ENCODE results near the gene MTHFD1L. TPM values are rescaled to one million over a fixed set of nuclear protein-coding genes. Genes with fewer than 3 reads are reported as not detected.

Gene MTHFD1L
- total RNA-seq, 5 donors from 2014 or later (not counting 1 experiment from before 2014, with no cell fraction given): 9.3 to 34.2 (median 26.7) TPM

- Histone ChIP-seq H3K27ac (ENCODE audit: low read length) (no peak overlapping the region), H3K4me1 (ENCODE audit: control insufficient read depth in 1 of 2, extremely low read depth in 1 of 2, insufficient read depth in 2 of 2, low read length in 2 of 2) (no peaks in the 10 kb centered on the region), H3K4me3 (ENCODE audit: control insufficient read depth in 1 of 2, extremely low read depth in 1 of 2, low read length in 1 of 2) (no peak overlapping the region), H3K36me3 (ENCODE audit: control insufficient read depth in 2 of 2, extremely low read depth in 1 of 2, insufficient read depth in 1 of 2, low read length in 1 of 2) (no peaks in the 10 kb centered on the region), H3K27me3 (replicated peaks in 1 of 2; ENCODE audit: control insufficient read depth in 2 of 2, extremely low read depth in 1 of 2, insufficient read depth in 2 of 2, low read length in 1 of 2) (no peaks in the 10 kb centered on the region), H3K9me3 (no peaks in the 10 kb centered on the region)
- ATAC-seq (replicated peaks in 1 of 4): no peak
- WGBS (ENCODE audit: insufficient coverage): no CpG with 5 or more reads among the region's 1 CpG
- no peak overlapping the region for H3K27ac Mint-ChIP-seq
- H3K4me1 Mint-ChIP-seq: no peaks in the 10 kb centered on the region
- H3K9me3 Mint-ChIP-seq: peaks cover 0 to 8% (median 0%) of the 10 kb centered on the region in 3 donors
- H3K36me3 Mint-ChIP-seq: peaks cover 37% of the 10 kb centered on the region
- H3K27me3 Mint-ChIP-seq: no peaks in the 10 kb centered on the region
- CTCF ChIA-PET: no interaction called here
- no peak for DNase-seq
- H3K4me3 Mint-ChIP-seq: no peak overlapping the region
- POLR2A ChIA-PET: no interaction called here
Measured at GRCh38 chr6:151073701-151074100, 208.2 kb downstream of the MTHFD1L start.

- no peaks in the 10 kb centered on the region for H3K4me1 ChIP-seq (ENCODE audit: control insufficient read depth in 1 of 2, extremely low read depth in 1 of 2, insufficient read depth in 2 of 2, low read length in 2 of 2)
- POLR2A ChIA-PET: no interaction called here
- no peak overlapping the region for H3K4me3 ChIP-seq (ENCODE audit: control insufficient read depth in 1 of 2, extremely low read depth in 1 of 2, low read length in 1 of 2)
- H3K27ac ChIP-seq (ENCODE audit: low read length): no peak overlapping the region
- Mint-ChIP-seq H3K4me1 (no peaks in the 10 kb centered on the region), H3K9me3 (peaks cover 0 to 8% (median 0%) of the 10 kb centered on the region in 3 donors), H3K27me3 (no peaks in the 10 kb centered on the region), H3K4me3 (no peak overlapping the region), H3K36me3 (peaks cover 34% of the 10 kb centered on the region), H3K27ac (no peak overlapping the region)
- no peaks in the 10 kb centered on the region for H3K9me3 ChIP-seq
- no peak for DNase-seq
- H3K36me3 ChIP-seq (ENCODE audit: control insufficient read depth in 2 of 2, extremely low read depth in 1 of 2, insufficient read depth in 1 of 2, low read length in 1 of 2): no peaks in the 10 kb centered on the region
- no peak for ATAC-seq (replicated peaks in 1 of 4)
- no peaks in the 10 kb centered on the region for H3K27me3 ChIP-seq (replicated peaks in 1 of 2; ENCODE audit: control insufficient read depth in 2 of 2, extremely low read depth in 1 of 2, insufficient read depth in 2 of 2, low read length in 1 of 2)
- CTCF ChIA-PET: no interaction called here
- no CpG with 5 or more reads among the region's 3 CpGs for WGBS (ENCODE audit: insufficient coverage)
Measured at GRCh38 chr6:151075005-151075404, 209.5 kb downstream of the MTHFD1L start.

- DNase-seq (no peak), ATAC-seq (replicated peaks in 1 of 4) (no peak)
- H3K4me1 Mint-ChIP-seq: no peaks in the 10 kb centered on the region
- peaks cover 0 to 8% (median 0%) of the 10 kb centered on the region in 3 donors for H3K9me3 Mint-ChIP-seq
- no peak overlapping the region for H3K27ac ChIP-seq (ENCODE audit: low read length)
- H3K27me3 ChIP-seq (replicated peaks in 1 of 2; ENCODE audit: control insufficient read depth in 2 of 2, extremely low read depth in 1 of 2, insufficient read depth in 2 of 2, low read length in 1 of 2): no peaks in the 10 kb centered on the region
- H3K4me1 ChIP-seq (ENCODE audit: control insufficient read depth in 1 of 2, extremely low read depth in 1 of 2, insufficient read depth in 2 of 2, low read length in 2 of 2): no peaks in the 10 kb centered on the region
- no peaks in the 10 kb centered on the region for H3K27me3 Mint-ChIP-seq
- WGBS (ENCODE audit: insufficient coverage): no CpG with 5 or more reads among the region's 2 CpGs
- peaks cover 30% of the 10 kb centered on the region for H3K36me3 Mint-ChIP-seq
- H3K4me3 ChIP-seq (ENCODE audit: control insufficient read depth in 1 of 2, extremely low read depth in 1 of 2, low read length in 1 of 2): no peak overlapping the region
- no peaks in the 10 kb centered on the region for H3K36me3 ChIP-seq (ENCODE audit: control insufficient read depth in 2 of 2, extremely low read depth in 1 of 2, insufficient read depth in 1 of 2, low read length in 1 of 2)
- no peaks in the 10 kb centered on the region for H3K9me3 ChIP-seq
- CTCF ChIA-PET: no interaction called here
- no peak overlapping the region for H3K4me3 Mint-ChIP-seq
- H3K27ac Mint-ChIP-seq: no peak overlapping the region
- POLR2A ChIA-PET: no interaction called here
Measured at GRCh38 chr6:151075527-151075926, 210.0 kb downstream of the MTHFD1L start.

- Histone ChIP-seq H3K4me1 (ENCODE audit: control insufficient read depth in 1 of 2, extremely low read depth in 1 of 2, insufficient read depth in 2 of 2, low read length in 2 of 2) (no peaks in the 10 kb centered on the region), H3K27me3 (replicated peaks in 1 of 2; ENCODE audit: control insufficient read depth in 2 of 2, extremely low read depth in 1 of 2, insufficient read depth in 2 of 2, low read length in 1 of 2) (no peaks in the 10 kb centered on the region), H3K36me3 (ENCODE audit: control insufficient read depth in 2 of 2, extremely low read depth in 1 of 2, insufficient read depth in 1 of 2, low read length in 1 of 2) (no peaks in the 10 kb centered on the region), H3K27ac (ENCODE audit: low read length) (no peak overlapping the region), H3K4me3 (ENCODE audit: control insufficient read depth in 1 of 2, extremely low read depth in 1 of 2, low read length in 1 of 2) (no peak overlapping the region), H3K9me3 (no peaks in the 10 kb centered on the region)
- no peaks in the 10 kb centered on the region for H3K4me1 Mint-ChIP-seq
- ATAC-seq (replicated peaks in 1 of 4) (no peak), DNase-seq (no peak)
- CTCF ChIA-PET: no interaction called here
- peaks cover 0 to 8% (median 0%) of the 10 kb centered on the region in 3 donors for H3K9me3 Mint-ChIP-seq
- peaks cover 28% of the 10 kb centered on the region for H3K36me3 Mint-ChIP-seq
- no peak overlapping the region for H3K4me3 Mint-ChIP-seq
- H3K27ac Mint-ChIP-seq: no peak overlapping the region
- WGBS (ENCODE audit: insufficient coverage): no CpG with 5 or more reads among the region's 5 CpGs
- H3K27me3 Mint-ChIP-seq: no peaks in the 10 kb centered on the region
- POLR2A ChIA-PET: no interaction called here
Measured at GRCh38 chr6:151075930-151076555, 210.5 kb downstream of the MTHFD1L start.

- Mint-ChIP-seq H3K4me1 (no peaks in the 10 kb centered on the region), H3K4me3 (no peak overlapping the region), H3K27me3 (no peaks in the 10 kb centered on the region), H3K36me3 (peaks cover 17% of the 10 kb centered on the region), H3K9me3 (peaks cover 0 to 7% (median 0%) of the 10 kb centered on the region in 3 donors), H3K27ac (no peak overlapping the region)
- Histone ChIP-seq H3K9me3 (no peaks in the 10 kb centered on the region), H3K36me3 (ENCODE audit: control insufficient read depth in 2 of 2, extremely low read depth in 1 of 2, insufficient read depth in 1 of 2, low read length in 1 of 2) (no peaks in the 10 kb centered on the region), H3K27ac (ENCODE audit: low read length) (no peak overlapping the region), H3K27me3 (replicated peaks in 1 of 2; ENCODE audit: control insufficient read depth in 2 of 2, extremely low read depth in 1 of 2, insufficient read depth in 2 of 2, low read length in 1 of 2) (no peaks in the 10 kb centered on the region), H3K4me3 (ENCODE audit: control insufficient read depth in 1 of 2, extremely low read depth in 1 of 2, low read length in 1 of 2) (no peak overlapping the region), H3K4me1 (ENCODE audit: control insufficient read depth in 1 of 2, extremely low read depth in 1 of 2, insufficient read depth in 2 of 2, low read length in 2 of 2) (no peaks in the 10 kb centered on the region)
- DNase-seq: no peak
- CTCF ChIA-PET: no interaction called here
- ATAC-seq (replicated peaks in 1 of 4): no peak
- 100% methylated on average over 3 of the region's 6 CpGs for WGBS (ENCODE audit: insufficient coverage)
- POLR2A ChIA-PET: no interaction called here
Measured at GRCh38 chr6:151078655-151079054, 213.2 kb downstream of the MTHFD1L start.

- ChIA-PET POLR2A (interaction anchor here in 1 of 2 donors (0.7 kb wide), 1 partner anchor 224 kb away, joined by 3 read pairs; no protein-coding TSS in a partner anchor), CTCF (interaction anchor here in 1 of 2 donors (0.6 to 0.7 kb wide), 3 partner anchors 10 to 36 kb away, joined by 4 to 13 read pairs (median 5); no protein-coding TSS in a partner anchor)
- no peak for ATAC-seq (replicated peaks in 1 of 4)
- Histone ChIP-seq H3K4me3 (ENCODE audit: control insufficient read depth in 1 of 2, extremely low read depth in 1 of 2, low read length in 1 of 2) (no peak overlapping the region), H3K4me1 (ENCODE audit: control insufficient read depth in 1 of 2, extremely low read depth in 1 of 2, insufficient read depth in 2 of 2, low read length in 2 of 2) (no peaks in the 10 kb centered on the region), H3K27me3 (replicated peaks in 1 of 2; ENCODE audit: control insufficient read depth in 2 of 2, extremely low read depth in 1 of 2, insufficient read depth in 2 of 2, low read length in 1 of 2) (no peaks in the 10 kb centered on the region), H3K9me3 (no peaks in the 10 kb centered on the region), H3K27ac (ENCODE audit: low read length) (no peak overlapping the region), H3K36me3 (ENCODE audit: control insufficient read depth in 2 of 2, extremely low read depth in 1 of 2, insufficient read depth in 1 of 2, low read length in 1 of 2) (no peaks in the 10 kb centered on the region)
- Mint-ChIP-seq H3K4me3 (no peak overlapping the region), H3K9me3 (peaks cover 0 to 3% (median 0%) of the 10 kb centered on the region in 3 donors), H3K27me3 (no peaks in the 10 kb centered on the region), H3K4me1 (no peaks in the 10 kb centered on the region), H3K27ac (no peak overlapping the region), H3K36me3 (peaks cover 10% of the 10 kb centered on the region)
- 83% methylated on average over 3 of the region's 4 CpGs for WGBS (ENCODE audit: insufficient coverage)
- no peak for DNase-seq
Measured at GRCh38 chr6:151081656-151082055, 216.2 kb downstream of the MTHFD1L start.
